Kidney capillary endothelial cell (primary cell): ENCODE results near the gene IFT80.
A peak's percentile ranks its signal among the peaks of the same experiment; 100 is the strongest.

ENCODE experiments used
- DNase-seq: peaks from one replicate; pipeline ENCODE4 v3.0.0-alpha.2; 2018; ENCODE audit warnings: low spot score

The IFT80 gene

DNA sequence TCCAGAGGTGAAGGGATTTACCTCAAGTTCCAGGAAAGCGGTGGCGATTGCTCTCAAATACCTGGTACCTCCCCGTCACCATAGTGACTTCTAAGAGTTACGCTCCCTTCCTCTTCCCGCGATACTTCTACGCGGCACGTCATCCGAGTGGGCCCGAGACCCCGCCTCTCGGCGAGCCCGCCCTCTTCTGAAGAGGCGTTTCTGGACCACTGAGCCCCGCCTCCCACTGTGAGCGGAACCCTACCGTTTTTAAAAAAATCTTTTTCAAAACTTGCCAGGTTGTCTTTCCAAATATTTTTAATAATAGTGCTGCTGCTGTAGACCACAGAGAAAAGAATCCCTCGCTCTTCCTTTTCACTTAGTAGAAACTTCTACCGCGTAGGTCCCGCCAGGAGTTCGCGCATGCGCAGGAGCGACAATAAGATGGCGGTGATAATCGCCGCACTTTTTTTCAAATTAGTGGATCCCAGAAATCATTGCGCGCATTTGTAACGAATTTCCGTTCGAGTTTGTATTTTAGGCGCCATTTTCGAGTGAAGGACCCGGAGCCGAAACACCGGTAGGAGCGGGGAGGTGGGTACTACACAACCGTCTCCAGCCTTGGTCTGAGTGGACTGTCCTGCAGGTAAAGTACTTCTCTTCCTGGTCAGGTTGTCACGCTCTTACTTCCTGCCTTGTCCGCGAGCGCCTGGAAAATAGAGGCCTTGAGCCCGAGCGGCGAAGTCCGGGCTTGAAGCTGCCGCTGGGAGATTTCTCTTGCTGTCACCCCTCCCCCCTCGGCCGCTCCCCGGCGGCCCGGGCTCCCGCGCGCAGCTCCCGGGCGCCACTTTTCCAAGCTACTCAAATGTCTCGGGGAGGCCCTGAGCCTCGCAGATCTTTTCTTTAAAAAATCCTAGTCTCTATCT, at the start of gene IFT80, which contains the start of gene SMC4:
TSS of gene IFT80 (minus strand) at position 101 of the 905 bp plus-strand sequence. CDS start 14,625 bp downstream, outside the sequence.
TSS of gene SMC4 (plus strand) at position 526 of the 905 bp plus-strand sequence. CDS start 1,177 bp downstream, outside the sequence.
- DNase-seq = peak; percentile 92

GRCh38 chr3:160447544-160447943, 48.5 kb upstream of the IFT80 start:
- peak; percentile 8 for DNase-seq

- no peak for DNase-seq
Observed at GRCh38 chr3:160446522-160447056, 47.6 kb upstream of the IFT80 start.

DNA sequence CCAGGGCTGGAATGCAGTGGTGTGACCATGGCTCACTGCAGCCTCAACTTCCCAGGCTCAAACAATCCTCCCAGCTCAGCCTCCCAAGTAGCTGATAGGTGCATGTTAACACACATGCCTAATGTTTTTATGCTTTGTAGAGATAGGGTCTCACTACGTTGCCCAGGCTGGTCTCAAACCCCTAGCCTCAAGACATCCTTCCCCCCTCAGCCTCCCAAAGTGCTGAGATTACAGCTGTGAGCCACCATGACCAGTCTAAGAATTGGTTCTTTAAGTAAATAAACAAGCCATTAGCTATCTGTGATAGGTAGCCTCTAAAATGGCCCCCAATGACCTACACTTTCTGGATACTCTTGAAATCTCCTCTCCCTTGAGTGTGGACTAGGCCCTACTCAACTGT, 46.8 kb upstream of the IFT80 start:
- no peak for DNase-seq

GRCh38 chr3:160444411-160444810, 45.4 kb upstream of the IFT80 start:
- no peak for DNase-seq

- DNase-seq = no peak
Observed at GRCh38 chr3:160440687-160441086, 41.7 kb upstream of the IFT80 start.

- DNase-seq = no peak
Observed at GRCh38 chr3:160437083-160437455, 38.0 kb upstream of the IFT80 start.

GRCh38 chr3:160435747-160436146, 36.7 kb upstream of the IFT80 start:
- no peak for DNase-seq

- no peak for DNase-seq
Observed at GRCh38 chr3:160435095-160435494, 36.1 kb upstream of the IFT80 start.

DNA sequence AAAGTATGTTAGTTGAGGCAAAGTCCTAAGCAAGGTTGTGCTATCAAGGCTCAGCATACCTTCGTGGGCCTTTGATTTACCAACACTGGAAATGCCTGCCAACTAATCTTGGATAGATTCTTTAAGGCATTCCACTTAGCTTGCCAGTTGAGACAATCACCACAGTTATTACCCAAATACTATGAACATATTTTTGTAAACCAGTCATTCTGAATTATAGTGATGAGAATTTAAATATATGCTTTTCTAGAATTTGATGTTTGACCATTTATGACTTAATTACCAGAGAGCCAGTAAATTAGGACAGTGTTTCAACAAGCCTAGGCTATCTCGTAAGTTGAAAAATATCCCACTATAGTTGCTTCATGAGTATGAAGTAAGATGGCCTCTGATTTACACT, 35.0 kb upstream of the IFT80 start:
- DNase-seq = no peak

DNA sequence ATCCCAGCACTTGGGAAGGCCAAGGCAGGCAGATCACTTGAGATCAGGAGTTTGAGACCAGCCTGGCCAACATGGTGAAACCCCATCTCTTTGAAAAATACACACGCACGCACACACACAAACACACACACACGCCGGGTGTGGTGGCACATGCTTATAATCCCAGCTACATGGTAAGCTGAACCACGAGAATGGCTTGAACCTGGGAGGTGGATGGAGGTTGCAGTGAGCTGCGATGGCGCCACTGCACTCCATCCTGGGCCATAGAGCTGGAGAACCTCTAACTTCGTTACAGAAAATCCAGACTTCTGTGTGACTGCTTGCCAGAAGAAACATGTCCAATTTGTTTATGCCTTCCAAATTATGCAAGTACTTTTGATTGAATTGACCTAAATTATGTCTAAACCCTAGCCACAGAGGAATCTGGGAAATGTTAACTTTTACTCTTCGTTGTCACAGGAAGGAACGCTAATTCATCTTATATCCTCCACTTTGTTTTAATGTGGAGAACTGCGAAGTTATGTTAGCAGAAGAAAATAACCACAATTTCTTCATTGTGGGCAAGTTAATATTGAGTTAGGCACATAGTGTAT, 28.9 kb upstream of the IFT80 start:
- DNase-seq = no peak

DNA sequence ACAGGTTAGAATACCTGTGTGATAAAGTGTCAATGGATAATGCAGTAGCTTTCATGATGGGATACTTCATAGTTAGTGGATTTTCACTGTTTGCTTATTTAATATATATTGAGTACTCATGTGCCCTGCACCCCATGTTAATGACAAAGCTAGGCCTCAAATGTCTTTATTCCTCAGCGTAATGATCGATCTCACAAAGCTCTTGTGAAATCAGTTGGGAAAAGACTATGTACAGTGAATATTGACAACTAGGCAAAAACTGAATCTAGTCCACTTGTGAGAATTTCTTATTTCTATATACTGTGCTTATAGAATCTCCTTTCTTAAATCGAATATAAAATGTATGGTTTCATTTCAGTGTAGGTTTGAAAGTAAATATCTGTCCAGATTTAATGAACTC, 18.3 kb upstream of the IFT80 start:
- DNase-seq = no peak

GRCh38 chr3:160413613-160414248, 14.7 kb upstream of the IFT80 start:
- peak; percentile 75 for DNase-seq

DNA sequence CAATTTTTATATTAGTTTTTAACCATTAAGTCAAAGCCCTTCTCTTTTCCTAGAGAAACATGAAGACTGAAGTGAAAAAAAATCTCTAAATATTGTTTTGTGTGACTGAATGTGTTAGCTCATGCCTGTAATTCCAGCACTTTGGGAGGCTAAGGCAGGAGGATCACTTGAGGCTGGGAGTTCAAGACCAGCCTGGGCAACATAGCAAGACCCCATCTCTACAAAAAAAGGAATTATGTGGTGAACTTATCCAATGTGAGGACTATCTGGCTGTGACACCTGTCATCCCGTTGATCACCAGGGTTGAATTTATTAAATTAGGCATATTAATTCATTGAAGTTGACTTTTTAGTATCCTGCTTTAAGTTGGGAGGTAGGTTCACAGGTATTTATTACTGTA, 13.5 kb upstream of the IFT80 start:
- DNase-seq = no peak

DNA sequence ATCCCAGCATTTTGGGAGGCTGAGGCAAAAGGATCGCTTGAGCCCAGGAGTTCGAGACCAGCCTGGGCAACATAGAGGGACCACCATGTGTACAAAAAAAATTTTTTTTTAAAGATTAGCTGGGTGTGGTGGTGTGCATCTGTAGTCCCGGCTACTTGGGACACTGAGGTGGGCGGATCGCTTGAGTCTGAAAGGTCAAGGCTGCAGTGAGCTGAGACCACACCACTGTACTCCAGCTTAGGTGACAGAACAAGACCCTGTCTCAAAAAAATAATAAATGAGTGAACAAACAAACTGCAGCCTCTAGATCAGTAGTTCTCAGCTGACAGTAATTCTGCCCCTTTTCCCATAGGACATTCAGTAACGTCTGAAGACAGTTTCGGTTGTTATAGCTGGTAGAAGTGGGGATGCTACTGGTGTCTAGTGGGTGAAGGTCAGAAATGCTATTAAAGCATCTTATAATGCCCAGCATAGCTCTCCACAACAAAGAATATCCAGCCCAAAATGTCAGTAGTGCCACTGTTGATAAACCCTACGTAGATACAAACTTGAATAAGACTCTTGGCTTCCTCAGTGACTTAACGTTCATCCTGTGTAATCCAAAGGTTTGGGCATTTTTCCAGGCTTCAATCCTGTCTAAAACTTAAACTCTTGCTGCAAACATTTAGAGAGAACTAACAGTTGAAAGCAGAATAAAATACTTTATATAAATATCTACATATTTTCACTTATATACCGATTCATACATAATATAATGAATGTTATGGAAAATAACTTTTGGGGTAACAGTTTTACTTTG, 11.0 kb upstream of the IFT80 start:
- no peak for DNase-seq

DNA sequence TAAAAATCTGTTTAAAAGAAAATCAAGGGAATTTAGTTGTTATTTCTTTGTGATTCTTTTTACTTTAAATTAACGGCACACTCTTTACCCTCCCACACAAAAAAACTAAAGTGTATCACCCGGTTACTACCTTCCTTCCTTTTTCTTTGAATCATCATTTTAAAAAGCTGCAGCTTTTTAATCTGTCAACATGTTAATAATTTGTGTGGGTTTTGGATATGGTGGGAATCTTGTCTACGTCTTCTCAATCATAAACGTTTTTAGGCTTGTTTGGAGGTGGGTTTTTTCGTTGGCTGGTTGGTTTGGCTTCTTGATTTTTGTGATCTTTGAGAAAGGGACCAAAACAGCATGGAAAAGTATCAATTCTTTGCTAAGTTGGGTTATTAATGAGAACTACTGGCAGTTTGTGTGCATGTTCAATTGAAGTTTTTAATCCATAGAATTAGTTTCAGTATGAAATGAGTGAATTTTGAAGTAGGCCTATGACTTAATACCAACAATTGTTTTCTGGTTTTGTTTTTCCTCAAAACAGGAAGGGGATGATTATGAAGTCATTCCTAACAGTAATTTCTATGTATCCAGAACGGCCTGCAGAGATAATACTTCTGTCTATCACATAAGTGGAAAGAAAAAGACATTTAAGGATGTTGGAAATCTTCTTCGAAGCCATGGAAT, 4.9 kb upstream of the IFT80 start:
- DNase-seq = peak; percentile 50

- no peak for DNase-seq
Observed at GRCh38 chr3:160403028-160403545, 4.1 kb upstream of the IFT80 start.

- no peak for DNase-seq
Observed at GRCh38 chr3:160402221-160403027, 3.4 kb upstream of the IFT80 start.

DNA sequence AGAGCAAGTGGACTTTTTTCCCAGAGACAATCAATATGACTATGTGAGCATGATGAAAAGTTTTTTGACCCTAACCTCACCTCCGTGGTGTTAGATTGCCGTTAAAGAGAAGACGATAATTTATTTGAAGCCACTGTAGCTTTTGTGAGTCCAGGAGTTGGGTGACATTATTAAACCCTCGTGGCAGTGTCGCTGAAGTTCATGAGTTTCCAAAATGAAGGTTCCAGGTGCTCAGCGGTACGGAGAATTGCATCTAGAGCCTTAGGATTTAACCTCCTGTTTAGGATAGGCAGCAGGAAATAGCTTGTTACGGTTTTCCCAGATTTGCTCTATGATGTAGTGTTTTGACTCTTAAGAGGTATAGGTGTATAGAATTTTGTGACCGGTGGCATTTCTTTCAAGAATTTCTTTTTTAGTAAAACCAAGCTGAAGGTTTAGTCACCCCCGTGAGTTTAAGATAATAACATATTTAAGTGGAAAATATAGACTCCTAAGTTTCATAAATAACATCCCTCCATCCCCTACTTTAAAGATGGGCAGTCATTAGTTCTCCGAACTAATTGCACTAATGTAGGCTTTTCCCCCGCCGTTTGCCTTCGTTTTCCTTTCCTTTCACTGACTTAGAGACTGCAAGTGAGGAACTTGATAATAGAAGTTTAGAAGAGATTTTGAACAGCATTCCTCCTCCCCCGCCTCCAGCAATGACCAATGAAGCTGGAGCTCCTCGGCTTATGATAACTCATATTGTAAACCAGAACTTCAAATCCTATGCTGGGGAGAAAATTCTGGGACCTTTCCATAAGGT, 2.5 kb upstream of the IFT80 start:
- peak; percentile 30 for DNase-seq
